ENCODE measurements around the gene PLEKHG2. TPM values are rescaled to one million over a fixed set of nuclear protein-coding genes. Genes with fewer than 3 reads are reported as not detected.
"Not testable (repeated sequence)": the region's sequence is repeated elsewhere in the genome, so short reads cannot be mapped to it uniquely, and the experiment has no call there.

The PLEKHG2 gene, protein sequence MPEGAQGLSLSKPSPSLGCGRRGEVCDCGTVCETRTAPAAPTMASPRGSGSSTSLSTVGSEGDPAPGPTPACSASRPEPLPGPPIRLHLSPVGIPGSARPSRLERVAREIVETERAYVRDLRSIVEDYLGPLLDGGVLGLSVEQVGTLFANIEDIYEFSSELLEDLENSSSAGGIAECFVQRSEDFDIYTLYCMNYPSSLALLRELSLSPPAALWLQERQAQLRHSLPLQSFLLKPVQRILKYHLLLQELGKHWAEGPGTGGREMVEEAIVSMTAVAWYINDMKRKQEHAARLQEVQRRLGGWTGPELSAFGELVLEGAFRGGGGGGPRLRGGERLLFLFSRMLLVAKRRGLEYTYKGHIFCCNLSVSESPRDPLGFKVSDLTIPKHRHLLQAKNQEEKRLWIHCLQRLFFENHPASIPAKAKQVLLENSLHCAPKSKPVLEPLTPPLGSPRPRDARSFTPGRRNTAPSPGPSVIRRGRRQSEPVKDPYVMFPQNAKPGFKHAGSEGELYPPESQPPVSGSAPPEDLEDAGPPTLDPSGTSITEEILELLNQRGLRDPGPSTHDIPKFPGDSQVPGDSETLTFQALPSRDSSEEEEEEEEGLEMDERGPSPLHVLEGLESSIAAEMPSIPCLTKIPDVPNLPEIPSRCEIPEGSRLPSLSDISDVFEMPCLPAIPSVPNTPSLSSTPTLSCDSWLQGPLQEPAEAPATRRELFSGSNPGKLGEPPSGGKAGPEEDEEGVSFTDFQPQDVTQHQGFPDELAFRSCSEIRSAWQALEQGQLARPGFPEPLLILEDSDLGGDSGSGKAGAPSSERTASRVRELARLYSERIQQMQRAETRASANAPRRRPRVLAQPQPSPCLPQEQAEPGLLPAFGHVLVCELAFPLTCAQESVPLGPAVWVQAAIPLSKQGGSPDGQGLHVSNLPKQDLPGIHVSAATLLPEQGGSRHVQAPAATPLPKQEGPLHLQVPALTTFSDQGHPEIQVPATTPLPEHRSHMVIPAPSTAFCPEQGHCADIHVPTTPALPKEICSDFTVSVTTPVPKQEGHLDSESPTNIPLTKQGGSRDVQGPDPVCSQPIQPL (N-terminal part only)
- 10.1 and 10.5 TPM in 2 replicates for total RNA-seq

- DNase-seq (ENCODE audit: low read depth in 2 of 2): peak; percentile 100
Observed at GRCh38 chr19:39412100-39412866, at the start of gene PLEKHG2. PLEKHG2 (plus strand) TSS chr19:39412669; CDS start chr19:39414087, 1,418 bp downstream.

DNA sequence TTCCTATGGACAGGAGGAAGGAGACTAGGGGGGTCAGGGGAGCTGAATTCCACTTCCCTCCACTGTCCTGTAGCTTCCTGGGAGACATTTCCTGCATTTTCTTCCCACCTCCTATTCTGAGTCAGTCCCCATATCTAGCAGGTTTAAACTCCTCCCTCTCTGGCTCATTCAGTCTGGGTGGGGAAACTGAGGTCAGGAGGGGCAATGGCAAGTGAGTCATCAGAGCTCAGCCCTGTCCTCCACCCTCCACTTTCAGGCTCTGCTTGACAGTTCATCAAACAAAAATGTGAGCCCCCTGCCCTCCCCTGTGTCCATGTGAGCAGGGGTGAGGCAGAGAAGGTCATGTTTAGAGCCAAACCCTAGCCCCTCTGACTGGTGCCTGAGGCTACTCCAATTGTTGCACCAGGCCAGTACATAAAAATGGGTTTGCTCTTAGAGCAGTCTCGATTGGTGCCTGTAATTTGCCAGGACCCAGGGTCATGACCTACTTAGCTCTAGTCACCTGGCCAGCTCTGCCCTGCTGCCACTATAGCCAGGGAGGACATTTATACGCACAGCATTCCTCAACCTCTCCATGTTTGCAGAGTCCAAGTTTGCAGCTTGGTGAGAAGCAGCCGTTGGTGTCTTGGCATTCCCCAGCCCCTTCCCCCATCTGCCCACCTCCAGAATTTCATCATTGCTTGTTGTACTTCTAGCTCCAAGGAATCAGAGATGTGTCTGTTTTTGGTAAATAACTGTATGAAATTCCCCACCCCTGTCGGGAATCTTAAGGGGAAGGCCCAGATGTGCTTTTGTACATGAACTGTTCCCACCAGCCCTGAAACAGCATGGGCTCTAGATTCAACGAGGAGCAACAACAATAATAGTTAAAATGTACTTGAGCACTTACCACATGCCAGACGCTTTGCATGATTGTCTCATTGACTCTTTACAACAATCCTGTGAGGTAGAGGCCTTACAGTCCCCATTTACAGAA lies 49.5 kb upstream of the PLEKHG2 start:
- DNase-seq (ENCODE audit: low read depth in 2 of 2): peak in 1 of 2 donors; percentile 50

- peak in 1 of 2 donors; percentile 20 for DNase-seq (ENCODE audit: low read depth in 2 of 2)
Observed at GRCh38 chr19:39363901-39364457, 48.5 kb upstream of the PLEKHG2 start.

DNA sequence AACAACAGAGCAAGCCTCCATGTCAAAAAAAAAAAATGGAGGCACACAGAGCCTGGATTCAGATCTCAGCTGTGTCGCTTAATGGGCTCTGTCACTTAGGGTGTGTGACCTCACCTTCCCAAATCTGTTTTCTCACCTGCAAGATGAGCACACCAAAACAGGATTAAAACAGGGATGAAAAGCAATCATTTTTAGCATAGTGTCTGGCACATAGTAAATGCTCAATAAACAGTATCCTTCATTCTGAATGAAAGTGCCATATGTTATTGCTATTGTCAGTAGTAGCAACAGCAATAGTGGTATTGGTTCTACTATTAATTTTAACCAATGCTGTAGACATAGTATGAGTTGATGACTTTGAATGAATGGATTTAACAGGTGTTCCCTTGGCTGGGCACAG lies 46.9 kb upstream of the PLEKHG2 start:
- no peak for DNase-seq (ENCODE audit: low read depth in 2 of 2)

GRCh38 chr19:39369200-39369599 lies 43.3 kb upstream of the PLEKHG2 start:
- no peak for DNase-seq (ENCODE audit: low read depth in 2 of 2)

- no peak for DNase-seq (ENCODE audit: low read depth in 2 of 2)
Observed at GRCh38 chr19:39370735-39371134, 41.7 kb upstream of the PLEKHG2 start.

DNA sequence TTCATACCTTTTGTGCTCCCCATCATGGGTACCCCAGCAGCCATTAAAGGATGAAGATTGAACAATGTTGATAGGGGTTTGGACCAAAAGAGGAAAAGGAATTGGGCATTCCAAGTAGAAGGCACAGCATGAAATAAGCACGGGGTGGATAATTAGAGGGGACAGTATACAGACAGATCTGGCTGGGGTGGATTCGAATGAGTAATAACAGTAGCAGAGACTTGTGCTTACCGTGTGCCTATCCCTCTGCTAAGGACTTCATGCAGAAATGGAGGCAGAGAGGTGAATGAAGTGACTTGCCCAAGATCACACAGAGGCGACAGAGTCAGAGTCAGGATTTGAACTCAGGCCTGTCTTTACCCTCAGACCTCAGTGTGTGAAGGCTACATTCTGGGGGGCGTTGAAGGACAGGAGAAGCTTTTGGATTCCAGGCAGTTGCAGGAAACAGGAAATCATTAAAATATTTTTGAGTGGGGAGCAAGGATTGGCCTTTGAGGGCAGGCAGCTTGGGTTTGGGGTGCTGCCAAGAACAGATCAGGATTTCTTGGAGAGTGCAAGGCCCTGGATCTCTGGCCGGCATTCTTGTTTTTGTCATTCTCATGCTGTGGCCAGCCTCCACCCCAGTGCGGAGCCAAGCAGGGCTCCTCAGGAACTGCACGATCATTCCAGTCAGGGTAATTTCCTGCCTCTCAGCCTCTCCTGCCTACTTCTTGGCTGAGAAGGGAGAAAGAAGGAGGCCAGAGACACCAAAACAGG lies 40.2 kb upstream of the PLEKHG2 start:
- peak in 1 of 2 donors; percentile 87 for DNase-seq (ENCODE audit: low read depth in 2 of 2)

GRCh38 chr19:39372941-39373340 lies 39.5 kb upstream of the PLEKHG2 start:
- DNase-seq (ENCODE audit: low read depth in 2 of 2): peak in 1 of 2 donors; percentile 50

GRCh38 chr19:39375929-39376328 lies 36.5 kb upstream of the PLEKHG2 start:
- no peak for DNase-seq (ENCODE audit: low read depth in 2 of 2)

DNA sequence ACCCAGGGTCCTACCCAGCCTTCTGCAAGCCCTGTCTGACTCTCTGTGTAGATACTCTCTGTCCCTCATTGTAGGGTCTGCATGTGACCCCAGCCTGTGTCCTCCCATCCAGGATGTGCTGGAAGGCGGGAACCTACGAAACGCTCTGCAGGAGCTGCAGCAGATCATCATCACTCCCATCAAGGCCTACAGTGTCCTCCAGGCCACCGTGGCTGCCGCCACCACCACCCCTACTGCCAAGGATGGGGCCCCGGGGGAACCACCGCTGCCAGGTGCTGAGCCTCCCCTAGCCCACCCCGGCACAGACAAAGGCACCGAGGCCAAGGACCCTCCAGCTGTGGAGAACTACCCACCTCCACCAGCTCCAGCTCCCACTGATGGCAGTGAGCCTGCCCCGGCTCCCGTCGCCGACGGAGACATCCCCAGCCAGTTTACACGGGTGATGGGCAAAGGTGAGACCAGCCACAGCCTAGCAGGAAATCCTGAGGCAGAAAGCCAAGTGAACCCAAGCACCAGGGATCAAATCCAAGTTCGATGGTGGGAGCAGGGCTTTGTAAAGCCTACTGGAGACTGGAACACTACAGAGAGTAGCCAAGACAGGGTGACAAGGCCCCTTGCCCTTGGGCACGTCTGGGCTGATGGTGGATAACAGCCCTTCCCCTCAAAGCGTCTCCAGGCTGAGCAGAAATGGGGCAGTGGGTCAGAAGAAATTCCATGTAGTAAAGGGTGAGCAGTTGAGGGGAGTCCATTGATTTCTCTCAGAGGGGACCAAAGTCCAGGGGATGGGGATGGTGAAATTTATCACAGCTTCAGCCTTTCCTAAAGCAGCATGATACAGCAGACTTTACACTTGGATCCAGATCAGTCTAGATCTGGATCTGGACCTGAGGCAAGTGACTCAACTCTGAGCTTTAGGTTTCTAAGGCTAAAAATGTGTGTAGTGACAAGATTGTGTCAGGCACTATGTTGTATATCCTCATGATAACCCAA lies 34.8 kb upstream of the PLEKHG2 start:
- DNase-seq (ENCODE audit: low read depth in 2 of 2): no peak

DNA sequence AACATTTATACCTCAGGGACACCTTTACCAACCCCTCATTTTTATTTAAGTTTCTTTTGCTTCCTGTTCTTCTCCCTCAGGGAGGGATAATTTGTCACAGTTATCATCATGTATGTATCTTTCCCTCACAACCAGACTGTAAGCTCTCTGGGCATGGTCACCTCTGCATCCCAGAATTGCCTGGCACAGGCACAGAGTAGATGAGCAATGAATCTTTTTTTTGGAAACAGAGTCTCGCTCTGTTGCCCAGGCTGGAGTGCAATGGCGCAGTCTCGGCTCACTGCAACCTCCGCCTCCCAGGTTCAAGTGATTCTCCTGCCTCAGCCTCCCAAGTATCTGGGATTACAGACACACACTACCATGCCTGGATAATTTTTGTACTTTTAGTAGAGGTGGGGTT lies 33.1 kb upstream of the PLEKHG2 start:
- DNase-seq (ENCODE audit: low read depth in 2 of 2): not testable (repeated sequence)

- no peak for DNase-seq (ENCODE audit: low read depth in 2 of 2)
Observed at GRCh38 chr19:39379865-39380396, 32.5 kb upstream of the PLEKHG2 start.

GRCh38 chr19:39380521-39381502 lies 31.7 kb upstream of the PLEKHG2 start:
- DNase-seq (ENCODE audit: low read depth in 2 of 2): no peak

DNA sequence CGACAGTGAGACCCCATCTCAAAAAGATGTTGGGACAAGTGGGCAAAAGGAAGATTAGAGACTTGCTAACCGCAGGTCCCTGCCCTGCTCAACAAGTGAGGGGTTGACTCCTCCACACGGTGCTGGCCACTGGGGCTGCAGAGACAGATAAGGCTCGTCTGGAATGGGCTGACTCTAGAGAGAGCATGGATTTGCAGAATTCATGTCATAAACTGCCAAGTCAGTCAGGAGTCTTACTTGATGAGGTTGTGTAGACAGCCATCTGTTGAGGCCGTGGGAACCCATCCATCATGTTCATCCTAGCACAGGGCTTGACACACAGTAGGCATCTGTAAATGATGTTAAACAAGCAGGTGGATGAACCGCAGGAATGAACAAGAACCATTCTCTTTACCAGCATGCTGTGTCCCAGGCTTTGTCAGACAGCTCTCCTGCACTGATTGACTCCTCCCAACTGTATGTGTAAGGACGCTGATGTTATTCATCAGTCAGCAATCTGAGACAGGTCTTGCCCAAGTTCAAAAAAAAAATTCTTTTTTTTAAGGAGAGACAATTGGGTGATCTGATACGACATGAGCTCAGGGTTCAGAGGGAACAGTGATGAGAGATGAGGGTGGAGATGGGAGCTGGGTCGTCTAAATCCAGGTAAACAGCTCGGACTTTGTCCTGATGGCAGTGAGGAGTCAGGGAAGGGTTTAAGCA lies 30.4 kb upstream of the PLEKHG2 start:
- no peak for DNase-seq (ENCODE audit: low read depth in 2 of 2)

GRCh38 chr19:39382991-39383828 lies 29.3 kb upstream of the PLEKHG2 start:
- DNase-seq (ENCODE audit: low read depth in 2 of 2): no peak

Measured in lung microvascular endothelial cell (primary cell).